HG03342 (cell line): ENCODE measurements around the gene CYB561.
A peak's percentile ranks its signal among the peaks of the same experiment; 100 is the strongest.

Experiments used
- ATAC-seq: cut with Tn5 transposase; IDR thresholded peaks from one replicate; pipeline ENCODE4 v1.9.1; 2021; ENCODE audit warnings: mild to moderate bottlenecking, moderate library complexity; ENCODE audit not compliant: unreplicated experiment

The CYB561 gene

DNA sequence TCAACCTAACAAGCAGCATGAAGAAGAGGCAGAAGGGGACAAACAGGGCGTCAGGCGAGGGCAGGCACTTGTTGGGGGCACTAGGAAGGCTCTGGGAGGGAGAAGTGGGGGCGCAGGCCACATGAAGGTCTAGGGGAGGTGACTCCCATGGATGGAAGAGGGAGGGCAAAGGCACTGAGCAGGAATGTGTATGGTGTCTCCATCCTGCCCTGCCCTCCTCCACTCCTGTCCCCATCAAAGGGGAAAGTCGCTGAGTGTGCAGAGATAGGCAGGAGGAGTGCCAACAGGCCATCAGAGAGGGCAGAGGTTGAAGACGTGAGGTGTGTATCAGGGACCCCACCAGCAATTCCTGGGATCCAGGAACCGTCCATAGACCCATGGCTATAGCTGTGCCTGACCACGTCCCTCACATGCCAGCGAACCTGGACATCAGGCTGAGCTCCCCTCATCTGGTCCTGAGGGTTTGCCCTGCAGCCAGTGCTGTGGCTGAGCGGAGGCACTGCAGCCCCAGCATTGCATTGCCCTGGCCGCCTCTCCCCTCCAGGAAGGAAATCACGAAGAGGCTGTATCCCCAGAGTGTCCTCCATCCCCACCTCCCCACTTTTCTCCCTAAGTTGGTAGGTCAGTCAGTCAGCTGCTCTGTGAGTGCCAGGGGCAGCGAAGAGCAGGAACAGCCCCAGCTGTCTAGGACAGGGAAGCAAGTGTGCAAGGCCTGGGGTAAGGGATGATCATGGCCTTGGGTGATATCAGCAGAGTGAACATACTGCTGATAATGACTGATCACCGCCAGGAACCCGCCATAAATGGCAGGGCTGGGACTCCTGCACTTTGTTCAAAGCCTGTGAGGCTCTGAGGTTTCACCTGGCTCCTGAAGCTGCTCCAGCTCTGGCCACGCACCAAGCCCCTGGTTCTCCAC, 6.2 kb upstream of the CYB561 start:
- no peak for ATAC-seq

DNA sequence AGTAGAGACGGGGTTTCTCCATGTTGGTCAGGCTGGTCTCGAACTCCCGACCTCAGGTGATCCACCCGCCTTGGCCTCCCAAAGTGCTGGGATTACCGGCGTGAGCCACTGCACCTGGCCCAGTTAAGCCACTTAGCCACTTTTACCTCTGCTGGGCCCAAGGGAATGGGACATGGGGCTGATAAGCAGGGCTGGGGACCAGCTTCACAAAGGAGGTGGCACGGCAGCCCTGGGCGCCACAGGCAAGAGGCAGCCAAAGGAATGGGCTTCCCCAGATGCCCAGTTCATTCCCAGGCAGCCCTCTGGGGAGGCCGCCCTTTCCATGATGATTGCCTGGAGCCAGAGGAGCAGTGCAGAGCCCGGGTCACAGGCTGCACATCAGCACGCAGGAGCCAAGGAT, 5.0 kb upstream of the CYB561 start:
- ATAC-seq, result no peak

DNA sequence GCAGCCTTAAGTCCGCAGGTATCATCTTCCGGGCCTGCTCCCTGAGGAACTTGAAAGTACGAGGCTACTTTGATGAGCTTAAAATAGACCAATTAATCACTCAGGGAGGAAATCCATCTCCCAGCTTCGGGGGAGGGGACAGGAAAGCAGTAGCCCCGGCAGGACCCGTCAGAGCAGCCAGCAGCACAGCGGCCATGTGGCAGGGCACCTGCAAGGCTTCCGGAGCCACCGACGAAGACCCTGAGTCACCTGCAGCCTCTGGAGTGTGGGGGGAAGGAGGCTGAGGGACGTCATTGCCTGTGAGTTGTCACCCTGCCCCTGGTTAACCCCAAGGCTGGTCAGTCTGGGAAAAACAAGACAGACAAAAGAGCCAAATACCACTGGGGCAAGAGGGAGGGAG, 4.4 kb upstream of the CYB561 start:
- ATAC-seq, result no peak

DNA sequence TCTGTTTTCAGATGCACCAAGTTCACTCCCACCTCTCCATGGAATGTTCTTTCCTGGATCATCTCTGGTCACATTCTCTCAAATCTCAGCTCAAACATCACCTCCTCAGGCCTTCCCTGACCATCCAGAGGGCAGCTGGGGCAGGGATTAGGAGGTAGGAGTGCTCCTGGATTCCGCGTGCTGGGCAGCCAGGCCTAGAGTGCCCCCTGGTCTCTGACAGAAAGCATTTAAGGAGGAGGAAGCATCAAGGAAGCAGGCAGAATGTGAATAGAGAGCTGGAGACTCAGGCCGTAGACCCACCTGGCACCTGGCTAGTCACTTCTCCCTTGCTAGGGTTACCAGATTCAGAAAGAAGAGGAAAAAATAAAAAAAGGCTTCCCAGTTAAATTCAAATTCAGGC, 2.5 kb upstream of the CYB561 start:
- no peak for ATAC-seq

DNA sequence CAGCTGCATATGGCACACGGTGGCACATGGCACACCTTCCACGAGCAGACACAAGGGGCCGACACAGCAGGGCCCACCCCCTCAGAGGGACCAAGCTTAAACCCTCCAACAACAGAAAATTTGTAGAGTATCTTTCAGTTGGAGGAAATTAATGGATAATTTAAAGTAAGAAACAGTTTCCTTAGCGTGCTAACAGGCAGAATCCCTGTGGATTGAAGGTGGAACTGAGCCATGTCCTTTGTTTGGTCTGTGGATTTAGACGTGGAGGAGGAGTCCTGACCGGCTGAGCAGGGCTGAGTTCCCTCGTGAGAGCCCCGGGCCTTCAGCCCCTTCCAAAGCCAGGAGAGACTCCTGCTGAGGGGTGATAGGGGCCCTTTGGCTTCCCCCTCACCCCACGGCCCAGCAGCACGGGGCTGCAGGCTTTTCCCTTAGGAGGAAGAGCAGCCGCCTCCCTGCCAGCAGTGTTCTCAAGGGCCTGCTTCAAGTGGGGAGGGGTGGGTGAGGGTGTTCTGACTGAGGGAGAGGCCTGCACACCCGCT, 1.4 kb upstream of the CYB561 start:
- no peak for ATAC-seq

DNA sequence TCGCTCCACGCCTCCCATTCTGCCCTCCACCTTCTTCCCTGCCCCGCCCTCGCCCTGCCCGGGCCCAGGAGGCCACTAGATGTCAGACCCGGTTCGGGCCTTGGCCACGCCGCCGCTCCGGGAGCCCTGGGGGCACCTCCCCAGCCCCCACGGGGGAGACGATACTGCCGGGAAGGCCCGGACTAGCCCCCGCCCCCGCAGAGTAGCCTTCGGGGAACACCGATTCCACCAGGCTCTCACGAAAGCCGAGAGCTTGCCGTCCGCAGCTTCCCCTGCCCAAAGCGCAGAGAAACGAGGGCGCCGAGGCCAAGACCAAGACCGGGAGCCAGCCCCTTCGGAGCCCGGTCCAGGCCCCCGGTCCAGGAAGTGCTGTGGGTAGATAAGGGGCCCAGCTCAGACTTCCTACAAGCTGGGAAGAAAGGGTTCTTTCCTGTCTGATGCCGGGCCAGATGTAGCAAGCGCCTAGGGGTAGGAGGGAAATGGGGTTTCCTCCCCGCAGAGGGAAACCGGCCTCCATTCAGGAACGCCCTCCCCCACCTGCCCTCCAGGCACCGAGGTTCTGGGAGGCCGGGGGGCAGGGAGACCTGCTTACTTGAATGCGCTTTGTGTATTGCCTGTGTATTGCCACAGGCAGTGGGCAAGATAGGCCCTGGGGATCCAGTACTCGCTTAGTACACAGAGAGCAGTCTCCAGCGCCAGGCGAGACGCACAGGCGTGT, 806 bp upstream of the CYB561 start:
- ATAC-seq, result peak; percentile 27

DNA sequence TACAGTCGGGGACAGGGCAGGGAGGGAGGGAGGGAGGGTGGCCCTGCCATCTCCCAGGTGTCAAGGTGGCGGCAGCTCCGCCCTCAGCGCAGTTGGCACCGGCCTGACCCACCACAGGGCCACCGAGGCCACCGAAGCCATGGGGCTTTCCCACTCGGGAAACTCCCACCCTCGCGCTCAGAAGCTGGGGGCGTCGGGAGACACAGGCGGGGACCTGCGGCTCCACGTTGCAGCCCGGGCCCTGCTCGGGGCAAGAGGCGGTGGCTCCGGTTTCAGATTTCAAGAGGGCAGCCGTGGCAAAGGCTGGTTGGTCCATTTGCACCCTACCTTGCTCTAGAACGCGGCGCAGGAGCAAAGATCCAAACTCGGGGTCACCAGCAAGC, 544 bp downstream of the CYB561 start:
- ATAC-seq, result peak; percentile 19

DNA sequence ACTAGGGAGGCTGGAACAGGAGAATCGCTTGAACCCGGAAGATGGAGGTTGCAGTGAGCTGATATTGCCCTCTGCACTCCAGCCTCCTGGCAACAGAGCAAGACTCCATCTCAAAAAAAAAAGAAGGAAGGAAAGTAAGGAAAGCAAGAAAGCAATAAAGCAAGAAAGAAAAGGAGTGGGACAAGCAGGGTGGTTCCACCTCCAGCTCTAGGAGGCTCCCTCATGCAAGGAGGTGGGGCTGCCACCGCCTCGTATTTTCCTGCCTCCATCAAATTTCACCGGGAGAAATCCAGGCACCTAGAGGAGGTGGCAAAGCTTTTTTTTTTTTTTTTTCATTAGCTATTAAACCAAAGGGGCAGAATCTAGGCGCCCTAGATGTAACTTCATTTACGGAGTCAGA, 1.0 kb downstream of the CYB561 start:
- ATAC-seq, result no peak

DNA sequence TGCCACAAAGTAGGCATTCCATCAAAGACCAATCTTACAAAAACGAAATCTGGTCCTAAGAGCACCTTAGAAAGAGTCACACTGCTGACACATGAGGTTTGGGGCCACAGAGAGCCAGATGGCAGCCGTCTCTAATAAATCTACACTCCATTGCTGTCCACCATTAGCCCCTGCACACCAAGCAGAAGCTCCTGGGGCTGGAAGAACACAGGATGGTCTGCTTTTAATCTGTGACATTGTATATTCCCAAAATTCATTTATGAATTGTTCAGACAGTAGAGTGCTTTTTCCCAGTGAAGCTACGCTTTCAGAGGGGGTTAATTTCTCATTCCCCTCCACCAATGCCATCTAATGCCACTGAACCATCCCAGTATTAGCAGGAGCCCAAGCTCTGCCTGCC, 1.6 kb downstream of the CYB561 start:
- no peak for ATAC-seq

DNA sequence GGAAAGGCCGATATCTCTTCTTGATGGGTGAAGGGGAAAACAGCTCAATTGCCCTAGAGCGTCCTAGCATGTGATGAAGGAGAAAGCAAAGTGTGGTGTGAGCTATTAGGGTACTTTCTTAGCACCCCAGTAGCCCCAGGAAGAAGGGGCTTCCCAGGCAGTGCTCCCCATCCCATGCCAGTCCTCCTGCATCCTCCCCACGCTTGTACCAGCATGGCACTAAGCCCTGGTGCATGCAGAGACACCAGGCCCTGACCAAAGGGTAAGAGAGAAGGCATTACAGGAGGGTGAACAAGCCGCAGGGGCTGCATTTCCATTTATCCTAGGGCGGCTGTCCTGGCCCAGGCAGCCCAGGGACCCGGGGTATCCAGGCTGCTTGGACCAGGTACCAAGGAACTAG, 3.1 kb downstream of the CYB561 start:
- ATAC-seq, result no peak

DNA sequence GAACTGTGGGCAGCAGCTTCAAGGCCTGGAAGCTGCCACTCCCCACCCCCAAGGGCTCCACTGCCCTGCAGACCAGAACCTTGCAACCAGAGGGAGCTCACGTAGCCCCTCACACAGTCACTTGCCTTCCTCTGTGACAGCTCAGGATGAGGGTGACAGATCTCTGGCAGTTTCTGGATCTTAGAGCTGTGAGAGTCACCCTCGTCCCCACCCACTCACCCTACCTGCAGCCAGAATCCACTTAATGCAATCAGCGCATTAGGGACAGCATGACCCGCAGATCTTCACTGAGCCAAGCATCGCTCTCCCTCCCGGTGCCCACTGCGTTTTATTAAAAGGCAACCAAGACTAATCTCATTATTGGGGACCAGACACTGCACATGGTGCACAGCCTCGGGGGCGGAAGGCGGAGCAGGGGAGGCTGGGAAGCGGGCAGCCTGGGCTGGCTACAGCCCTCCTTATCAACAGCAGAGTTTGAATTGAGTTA, 3.5 kb downstream of the CYB561 start:
- no peak for ATAC-seq

DNA sequence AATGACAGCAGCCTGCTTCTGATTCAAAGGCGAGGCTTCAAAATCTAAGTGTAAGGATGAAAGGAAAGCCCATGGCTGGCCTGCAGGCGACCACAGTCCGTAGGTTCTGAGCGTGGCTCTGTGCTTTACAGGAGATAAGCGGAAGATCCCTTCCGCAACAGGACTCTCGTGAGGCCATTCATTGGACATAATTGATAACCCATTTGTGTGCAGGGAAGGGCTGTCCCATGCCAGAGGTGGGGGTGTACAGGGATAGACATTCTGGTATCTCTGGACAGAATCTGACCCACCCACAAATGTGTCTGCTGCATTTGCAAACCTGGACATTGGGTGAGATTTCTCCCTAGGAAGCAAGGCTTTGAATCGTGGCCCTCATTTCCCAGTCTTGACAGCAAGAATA, 4.0 kb downstream of the CYB561 start:
- ATAC-seq, result no peak

DNA sequence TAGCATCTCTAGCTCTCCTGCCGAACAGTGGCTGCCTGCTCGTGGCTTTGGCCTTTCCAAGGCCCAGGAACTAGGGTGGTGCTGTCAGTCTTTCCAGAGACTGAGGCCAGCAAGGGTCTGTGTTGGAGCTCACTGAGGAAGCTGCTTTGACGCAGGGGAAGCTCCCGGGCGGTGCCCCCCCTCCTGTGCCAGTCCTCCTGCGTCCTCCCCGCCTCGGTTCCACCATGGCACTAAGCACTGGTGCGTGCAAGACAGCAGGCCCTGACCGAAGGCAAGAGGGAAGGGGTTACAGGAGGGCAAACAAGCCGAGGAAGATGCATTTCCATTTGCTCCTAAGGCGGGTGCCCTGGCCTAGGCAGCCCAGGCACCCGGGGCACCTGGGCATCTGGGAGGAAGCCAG, 4.5 kb downstream of the CYB561 start:
- no peak for ATAC-seq

DNA sequence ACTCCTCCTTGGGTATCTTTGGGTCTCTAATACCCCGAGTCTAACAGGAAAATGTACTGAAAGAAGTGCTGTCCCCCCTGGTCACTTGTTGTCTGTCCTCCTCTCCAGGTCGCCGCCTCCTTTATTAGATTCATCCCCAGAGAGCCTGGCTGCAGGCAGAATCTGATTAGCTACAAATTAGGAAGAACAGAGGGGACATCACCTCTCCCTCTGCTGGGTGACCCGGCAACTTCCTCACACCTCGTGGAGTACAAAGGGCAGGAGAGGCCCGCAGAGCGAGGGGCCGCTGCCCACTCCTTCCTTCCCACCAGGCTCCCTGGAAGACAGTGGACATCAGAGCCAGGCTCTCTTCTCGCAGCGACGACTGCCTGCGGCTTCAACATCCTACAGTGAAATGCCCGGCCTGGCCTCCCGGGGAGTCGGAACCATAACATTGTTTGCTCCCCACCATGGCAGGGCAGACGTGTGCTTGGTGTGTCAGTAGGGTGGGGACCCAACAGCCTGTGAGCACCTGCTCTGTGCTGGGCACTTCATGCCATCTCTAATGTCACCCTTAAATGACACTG, 5.3 kb downstream of the CYB561 start:
- ATAC-seq, result no peak

DNA sequence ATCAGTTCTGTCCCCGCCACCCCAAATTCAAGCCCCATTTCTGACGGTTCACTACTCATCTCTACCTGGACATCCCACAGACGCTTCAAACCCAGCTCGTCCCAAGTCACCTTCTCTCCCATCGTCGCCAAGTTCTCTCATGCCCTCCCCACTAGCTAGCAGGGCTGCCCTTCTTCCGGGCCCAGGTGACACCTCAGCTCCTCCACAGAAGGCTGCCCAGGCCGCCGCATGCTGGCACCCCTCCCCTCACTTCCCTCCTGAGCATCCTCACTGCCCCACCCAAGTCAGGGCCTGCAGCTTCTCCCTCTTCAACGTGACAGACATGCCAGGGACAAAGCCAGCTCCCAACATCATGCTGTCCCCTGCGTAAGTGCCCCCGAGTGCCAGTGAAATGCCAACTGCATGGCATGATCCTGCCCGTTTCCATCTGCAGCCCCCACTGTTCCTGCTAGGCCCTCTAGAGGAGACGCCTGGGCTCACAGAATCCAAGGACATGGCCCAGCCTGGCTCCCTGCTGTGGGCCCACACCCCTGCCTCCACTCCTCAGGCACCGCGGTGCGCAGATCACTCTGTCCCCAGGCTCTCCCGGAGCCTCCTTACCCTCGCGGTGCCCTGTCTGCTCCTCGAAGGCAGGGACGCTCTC, 5.9 kb downstream of the CYB561 start:
- ATAC-seq, result no peak

DNA sequence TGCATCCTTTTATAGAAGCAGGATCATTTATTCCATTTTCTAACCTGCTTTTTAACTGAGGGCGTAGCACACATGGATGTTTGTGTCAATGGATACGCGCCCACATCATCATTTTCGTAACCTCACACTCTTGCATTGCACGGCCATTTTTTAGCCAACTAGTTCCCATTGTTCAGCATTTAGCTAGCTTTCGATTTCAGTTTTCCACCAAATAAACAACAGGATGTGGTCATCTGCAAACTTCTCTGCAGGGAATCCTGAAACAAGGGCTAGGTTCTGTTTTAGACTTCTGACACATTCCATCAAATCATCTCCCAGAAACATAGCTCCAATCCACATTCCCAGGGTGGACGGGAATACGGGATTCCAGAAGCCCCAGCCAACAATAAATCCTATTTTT, 6.4 kb downstream of the CYB561 start:
- ATAC-seq, result no peak

DNA sequence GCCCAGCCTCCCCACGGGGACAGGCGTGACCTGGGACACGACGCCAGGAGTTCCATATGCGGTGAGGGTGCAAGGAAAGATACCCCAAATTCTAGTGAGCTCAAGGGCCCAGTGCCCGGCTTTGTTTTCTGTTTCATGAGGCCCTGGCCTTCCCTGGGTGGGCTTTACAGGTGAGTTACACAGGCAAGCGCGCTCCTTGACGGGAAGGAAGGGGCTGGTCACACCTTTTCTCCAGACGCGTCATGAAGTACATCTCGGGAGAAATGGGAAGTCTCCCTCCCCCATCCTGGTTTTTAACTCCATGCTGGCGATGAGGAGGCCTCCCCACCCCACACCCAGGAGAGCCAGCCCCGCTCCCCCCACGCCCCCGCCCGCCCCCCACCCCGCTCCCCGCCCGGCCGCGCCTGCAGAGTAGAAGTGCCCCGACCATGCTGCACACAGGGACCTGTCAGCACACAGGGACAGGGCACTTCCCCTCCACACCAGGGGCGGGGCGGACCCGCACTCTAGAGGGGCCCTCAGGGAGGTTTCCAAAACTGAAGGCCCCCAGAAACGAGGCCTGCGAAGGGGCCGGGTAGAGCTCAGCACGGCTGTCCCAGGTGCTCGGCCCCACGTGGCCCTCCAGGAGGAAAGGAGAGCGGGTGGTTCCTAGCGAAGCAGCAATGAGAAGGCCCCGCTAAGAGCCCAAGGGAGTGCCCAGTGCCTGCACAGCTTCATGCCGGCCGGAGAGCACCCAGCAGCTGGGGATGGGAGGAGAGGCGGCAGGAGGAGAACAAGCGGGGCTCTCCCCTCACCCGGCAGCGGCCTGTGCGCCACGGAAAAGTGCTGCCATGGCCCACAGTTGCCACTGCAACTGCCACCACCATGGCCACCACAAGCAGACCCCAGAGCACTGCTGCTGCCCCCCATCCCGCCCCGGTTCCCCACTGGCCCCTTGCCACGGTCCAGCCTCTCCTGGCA, 7.7 kb downstream of the CYB561 start:
- ATAC-seq, result no peak

DNA sequence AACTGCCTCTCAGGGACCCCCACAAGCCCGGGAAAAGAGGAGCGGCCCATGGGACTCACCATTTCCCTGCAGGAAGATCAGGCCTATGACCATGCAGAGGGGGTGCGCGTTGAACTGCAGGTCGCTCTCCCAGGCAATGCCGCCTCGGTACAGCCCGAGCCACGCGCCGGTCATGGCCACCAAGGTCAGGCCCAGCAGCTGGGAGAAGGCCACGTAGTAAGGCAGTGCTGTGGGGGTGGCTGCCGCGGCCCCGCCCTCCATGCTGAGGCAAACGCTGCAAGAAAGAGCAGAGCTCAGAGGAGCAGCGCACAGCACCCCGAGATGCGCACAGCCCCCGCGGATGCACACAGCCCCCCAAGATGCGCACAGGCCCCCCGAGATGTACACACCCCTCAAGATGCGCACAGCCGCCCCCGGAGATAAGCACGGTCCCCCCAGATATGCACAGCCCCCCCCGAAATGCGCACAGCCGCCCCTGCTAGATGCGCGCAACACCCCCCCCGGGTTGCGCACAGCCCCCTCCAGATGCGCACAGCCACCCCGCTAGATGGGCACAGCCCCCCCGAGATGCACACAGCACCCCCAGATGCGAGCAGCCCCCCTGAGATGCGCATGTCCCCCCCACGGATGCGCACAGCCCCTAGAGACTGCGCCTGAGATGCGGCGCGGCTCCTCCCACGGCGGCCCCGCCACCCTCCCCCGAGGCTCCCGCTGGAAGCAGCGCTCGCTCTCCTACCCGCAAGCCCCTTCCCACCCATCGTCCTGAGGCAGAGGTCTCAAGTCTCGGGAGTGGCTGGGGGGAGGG, 8.6 kb downstream of the CYB561 start:
- no peak for ATAC-seq

DNA sequence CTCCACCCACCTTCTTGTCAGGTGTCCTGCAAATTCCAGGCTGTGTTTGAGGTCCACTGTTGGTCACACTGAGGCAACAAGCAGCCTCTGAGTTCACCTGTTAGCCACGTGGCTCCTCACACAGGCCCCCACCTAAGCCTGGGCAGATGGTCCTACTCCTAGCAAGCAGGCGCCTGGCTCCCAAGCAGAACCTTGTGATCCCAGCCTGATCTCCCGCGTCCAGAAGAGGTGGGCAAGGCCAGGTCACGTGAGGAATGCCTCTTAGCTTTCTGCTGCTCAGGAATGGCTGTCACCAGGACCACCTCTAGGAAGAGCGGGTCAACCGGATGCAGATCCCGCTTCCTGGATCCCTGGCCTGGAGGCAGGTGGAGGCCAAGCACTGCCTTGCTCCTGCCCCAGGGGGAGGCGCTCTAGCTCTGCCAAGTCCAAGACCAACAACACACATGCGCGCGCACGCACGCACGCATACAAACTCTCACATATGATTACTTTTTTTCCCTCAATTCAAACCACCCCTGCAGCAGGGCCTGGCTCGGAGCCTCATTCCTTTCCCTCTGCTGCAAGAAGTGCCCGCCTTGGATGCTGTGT, 9.5 kb downstream of the CYB561 start:
- no peak for ATAC-seq
